Occipital lobe (tissue), 2 donors: Measurements from ENCODE around the gene TPST1. TPM values are rescaled to one million over a fixed set of nuclear protein-coding genes. Genes with fewer than 3 reads are reported as not detected.
"Not testable (repeated sequence)": the region's sequence is repeated elsewhere in the genome, so short reads cannot be mapped to it uniquely, and the experiment has no call there.

ENCODE experiments used
- DNase-seq: peaks from one replicate; lab custom pipeline; 2025; lab: John Stamatoyannopoulos, UW
- total RNA-seq: library from RNA; depleted of rRNA; stranded (reverse); fragments of >200 nt; gene quantifications from one replicate; pipeline ENCODE4 v1.2.3, GENCODE V29; 2014

The TPST1 gene
- total RNA-seq, 1 donor from 2014 or later: 72.1 TPM

- DNase-seq: no peak
Observed at GRCh38 chr7:66282591-66282935, 77.4 kb downstream of the TPST1 start.

DNA sequence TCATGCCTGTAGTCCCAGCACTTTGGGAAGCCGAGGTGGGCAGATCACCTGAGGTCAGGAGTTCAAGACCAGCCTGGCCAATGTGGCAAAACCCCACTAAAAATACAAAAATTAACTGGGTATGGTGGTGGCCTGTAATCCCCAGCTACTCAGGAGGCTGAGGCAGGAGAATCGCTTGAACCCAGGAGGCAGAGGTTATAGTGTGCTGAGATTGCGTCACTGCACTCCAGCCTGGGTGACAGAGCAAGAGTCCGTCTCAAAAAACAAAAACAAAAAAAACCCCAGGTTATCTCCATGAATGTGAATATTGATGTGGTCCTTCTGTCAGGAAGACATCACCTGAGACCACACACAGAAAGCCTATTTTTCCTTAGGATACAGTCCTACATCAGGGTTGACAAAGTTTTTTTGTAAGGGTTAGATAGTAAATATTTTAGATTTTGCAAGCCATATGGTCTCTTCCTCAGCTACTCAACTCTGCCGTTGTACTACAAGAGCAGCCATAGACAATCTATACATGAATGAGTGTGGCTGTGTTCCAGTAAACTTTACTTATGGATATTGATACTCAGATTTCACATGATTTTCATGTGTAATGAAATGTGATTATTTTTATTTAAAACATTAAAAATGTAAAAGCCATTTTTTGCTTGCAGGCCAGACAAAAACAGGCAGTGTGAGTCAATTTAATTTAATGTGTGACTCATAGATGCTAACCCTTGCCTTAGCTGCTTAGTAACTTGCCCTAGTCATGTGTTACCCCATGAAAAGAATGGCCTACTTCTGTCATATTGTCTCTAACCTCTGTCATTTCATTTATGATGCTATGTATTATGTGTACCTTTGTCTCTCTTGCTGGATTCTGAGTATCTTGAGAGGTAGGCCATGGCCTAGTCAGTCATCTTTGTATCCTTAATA lies 78.1 kb downstream of the TPST1 start:
- no peak for DNase-seq

DNA sequence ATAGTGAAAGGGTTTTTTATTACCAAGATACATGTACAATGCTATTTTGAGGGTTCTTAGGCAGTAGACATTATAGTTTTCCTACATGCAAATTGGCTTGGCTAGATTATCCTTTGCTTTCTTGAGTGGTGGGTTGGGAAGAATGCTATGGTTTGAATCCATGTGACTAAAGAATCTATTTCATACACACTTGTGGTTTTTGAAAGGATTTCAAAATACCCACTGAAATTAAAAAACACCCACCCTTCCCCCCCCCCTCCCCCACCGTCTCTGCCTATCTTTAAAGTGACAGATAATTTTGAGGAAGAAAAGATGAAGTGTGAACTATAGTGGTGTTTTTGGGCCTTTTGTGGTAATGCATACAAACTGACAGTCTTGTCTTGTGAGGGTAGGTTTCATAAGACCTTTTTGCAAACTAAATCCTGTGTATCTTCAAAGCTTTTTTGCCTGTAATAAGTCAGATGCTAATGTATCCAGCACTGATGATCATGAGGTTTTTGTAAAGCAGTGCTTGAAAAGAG lies 90.9 kb downstream of the TPST1 start:
- no peak for DNase-seq

DNA sequence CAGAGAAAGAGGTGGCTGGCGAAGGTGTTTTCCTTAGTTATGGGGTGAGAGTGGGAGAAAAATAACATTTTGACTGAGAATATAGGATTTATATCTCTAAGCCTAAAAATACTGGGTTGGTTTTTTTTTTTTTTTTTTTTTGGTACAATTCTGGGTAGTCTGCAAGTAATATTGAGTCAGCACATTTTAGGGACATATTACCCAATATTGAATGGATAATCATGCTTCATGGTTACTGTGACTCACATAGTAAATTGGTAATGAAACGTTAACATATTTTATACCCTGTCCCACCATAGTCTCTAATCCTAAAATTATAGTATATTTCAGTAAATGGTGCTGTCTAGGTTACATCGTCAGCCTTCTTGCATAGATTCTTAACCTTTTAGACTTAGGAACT lies 91.4 kb downstream of the TPST1 start:
- DNase-seq: no peak

- DNase-seq: no peak
Observed at GRCh38 chr7:66297579-66297978, 92.4 kb downstream of the TPST1 start.

- no peak for DNase-seq
Observed at GRCh38 chr7:66301249-66301648, 96.1 kb downstream of the TPST1 start.

DNA sequence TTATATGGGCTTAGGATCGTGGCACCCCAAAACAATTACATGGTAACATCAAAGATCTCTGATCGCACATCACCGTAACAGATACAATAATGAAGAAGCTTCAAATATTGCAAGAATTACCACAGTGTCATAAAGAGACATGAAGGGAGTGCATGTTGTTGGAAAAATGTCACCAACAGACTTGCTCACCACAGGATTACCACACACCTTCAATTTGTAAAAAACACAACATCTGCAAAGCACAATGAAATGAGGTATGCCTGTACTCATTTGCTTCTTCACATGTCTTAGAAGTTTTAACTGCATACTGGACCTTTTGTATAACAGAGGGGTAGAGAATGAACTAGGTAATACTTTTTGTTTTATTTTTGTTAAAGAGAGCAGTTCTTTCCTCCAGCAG lies 96.6 kb downstream of the TPST1 start:
- DNase-seq: no peak

DNA sequence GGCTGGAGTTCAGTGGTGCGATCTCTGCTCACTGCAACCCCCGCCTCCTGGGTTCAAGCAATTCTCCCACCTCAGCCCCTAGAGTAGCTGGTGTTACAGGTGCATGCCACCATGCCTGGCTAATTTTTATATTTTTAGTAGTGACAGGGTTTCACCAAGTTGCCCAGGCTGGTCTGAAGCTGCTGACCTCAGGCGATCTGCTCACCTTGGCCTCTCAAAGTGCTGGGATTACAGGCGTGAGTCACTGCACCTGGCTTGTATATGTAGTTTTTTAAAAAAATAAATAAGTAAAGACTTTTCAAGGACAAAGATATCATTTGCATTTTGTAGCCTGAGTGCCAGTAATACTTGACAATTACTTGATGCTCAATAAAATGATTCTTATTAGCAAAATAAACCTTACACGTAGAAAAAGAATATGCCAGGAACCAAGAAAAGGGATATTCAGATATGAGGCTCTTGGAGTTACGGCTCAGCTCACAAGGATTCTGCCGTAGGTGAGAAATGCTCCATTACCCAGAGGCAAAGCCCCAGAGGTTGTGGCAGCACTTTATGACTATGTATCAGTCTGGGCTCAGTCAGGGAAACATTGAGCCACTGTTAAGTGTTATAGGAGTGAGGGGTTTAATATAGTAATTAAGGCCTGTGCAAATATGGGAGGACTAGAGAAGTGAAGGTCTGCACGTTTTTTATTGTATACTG lies 98.5 kb downstream of the TPST1 start:
- DNase-seq: no peak

DNA sequence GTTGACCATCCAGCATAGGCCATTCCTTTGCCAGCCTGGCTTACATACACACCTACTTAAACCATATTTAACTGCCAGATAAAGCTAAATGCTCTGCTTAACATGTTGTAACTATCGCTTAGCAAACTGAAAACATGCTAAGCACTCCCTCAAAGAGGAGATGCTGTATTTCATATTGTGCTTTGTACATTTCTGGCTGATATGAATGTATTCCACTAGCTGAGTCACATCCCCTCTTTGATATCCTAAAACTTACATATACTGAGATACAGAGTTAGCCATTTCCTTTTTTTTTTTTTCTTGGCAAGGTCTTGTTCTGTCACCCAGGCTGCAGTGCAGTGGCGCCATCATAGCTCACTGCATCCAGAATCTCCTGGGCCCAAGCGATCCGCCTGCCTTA lies 99.4 kb downstream of the TPST1 start:
- DNase-seq: no peak

DNA sequence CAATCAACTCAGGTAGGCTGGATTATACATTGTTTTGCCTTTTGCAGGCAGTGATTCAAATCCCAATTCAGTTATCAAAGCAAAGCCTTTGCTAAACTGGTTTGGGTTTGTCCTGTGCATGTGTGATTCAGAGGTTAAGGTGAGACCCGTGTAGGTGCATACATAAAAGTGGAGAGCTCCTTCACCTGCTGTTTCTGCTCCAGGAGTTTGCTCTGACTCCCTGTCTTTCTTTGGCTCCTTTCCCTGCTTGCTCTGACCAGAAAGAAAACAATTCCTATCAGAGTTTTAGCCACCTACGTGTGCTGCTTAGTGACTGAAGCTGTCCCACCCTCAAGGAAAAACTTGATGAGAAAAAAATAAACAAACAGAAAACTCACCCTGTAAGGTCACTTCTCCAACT lies 101.1 kb downstream of the TPST1 start:
- no peak for DNase-seq

DNA sequence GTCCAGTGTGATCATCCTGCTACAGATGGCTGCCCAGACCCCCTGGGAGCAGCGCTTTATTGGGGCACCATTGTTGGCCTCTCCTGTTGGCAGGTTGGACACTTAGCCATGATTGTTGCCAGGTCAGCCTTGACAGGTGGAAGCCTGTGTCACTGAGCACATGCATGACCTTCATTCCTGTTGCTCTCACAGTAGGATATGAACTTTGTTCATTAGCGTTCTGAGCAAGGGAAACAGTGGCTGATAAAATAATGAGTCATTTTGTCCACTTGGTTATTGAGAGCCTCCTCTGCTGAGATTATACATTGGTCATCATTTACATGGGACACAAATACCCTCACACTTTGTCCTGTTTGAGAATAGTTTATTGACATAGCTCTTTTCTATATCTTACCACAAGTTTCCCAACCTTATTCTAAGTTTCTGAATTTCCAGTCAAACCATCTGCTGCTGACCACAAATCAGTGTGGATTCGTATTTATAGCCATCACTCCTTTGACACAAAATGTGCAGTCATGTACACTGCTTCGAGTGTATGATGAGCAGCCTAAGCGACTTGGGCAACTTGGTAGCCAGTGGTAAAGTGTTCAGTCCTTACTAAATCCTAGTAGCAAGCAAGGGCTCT lies 102.6 kb downstream of the TPST1 start:
- DNase-seq: no peak

- DNase-seq: no peak
Observed at GRCh38 chr7:66308411-66308810, 103.3 kb downstream of the TPST1 start.

DNA sequence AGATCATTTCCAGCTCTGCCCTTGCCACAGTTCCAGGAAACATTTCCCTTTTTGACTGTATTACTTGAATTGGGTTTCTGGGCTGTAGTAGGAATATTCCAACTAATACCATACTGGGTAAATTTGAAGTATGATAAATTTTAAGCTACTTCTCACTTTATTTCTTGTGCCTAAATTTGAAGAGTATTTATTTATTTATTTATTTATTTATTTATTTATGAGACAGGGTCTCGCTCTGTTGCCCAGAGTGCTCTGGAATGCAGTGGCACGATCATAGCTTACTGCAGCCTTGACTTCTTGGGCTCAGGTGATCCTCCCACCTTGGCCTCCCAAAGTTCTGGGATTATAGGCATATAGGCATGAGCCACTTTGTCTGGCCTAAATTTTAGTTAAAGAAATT lies 105.5 kb downstream of the TPST1 start:
- DNase-seq: no peak

DNA sequence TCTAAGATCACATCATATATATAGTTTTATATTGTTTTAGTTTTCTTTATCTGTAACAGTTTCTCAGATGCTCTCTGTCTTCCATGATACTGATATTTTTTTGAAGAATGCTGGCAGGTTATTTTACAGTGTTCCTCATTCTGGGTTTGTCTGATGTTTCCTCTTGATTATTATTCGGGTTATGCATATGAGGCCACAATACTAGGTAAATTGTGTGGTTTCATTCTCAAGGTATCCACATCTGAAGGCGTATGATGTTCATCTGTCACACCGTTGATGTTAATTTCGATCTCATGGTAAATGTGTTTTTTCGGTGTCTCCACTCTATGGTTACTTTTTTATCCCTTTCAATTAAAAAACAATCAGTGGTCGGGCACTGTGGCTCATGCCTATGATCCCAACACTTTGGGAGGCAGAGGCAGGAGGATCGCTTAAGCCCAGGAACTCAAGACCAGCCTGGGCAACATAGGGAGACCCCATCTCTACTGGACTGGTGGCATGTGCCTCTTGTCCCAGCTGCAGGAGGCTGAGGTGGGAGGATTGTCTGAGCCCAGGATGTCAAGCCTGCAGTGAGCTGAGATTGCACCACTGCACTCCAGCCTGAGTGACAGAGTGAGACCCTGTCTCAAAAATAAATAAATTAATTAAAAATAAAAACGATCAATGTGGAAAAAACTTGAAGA lies 108.9 kb downstream of the TPST1 start:
- no peak for DNase-seq

DNA sequence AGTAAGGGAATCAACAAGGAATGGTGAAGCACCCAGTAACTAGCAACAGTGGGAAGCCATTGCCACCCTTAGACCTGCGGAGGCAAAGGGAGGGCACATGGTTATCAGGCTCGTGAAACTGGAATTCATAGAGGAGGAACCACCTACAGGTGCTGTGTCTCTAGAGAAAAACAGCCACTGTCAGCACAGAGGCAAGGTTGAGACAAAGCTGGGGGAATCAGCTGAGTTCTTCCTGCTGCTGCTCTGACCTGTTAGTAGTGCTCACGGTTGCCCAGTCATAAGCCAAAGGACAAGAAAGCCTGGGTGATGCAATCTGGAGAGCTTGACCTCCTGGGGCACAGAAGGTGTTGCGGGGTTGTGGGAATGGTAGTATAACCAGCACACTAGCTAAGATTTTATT lies 110.1 kb downstream of the TPST1 start:
- no peak for DNase-seq

DNA sequence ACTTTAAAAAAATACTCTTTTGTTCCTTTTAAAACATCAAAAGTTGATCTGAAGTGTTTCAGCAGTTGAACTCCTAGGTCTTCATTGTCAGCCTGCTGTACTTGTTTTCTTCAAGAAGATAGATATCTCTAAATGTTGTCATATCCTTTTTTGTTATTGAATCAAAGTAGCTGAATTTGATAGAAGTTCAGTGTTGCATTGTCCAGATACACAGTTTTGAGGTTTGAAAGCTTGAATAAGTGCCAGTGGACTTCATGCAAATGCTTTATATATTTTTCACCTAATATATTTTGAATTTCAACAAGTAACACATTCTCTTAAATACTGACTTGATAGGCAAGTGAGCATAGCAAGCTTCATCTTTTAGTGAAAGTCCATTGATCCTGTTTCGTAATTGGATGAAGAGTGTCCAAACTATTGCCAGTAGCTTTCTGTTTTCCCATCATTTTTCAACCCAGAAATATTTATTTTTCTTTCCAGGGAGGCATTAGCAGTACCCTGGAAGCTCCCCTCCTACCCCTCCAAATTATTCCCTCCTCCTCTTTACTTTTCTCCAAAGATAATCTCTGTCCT lies 114.4 kb downstream of the TPST1 start:
- DNase-seq: no peak

DNA sequence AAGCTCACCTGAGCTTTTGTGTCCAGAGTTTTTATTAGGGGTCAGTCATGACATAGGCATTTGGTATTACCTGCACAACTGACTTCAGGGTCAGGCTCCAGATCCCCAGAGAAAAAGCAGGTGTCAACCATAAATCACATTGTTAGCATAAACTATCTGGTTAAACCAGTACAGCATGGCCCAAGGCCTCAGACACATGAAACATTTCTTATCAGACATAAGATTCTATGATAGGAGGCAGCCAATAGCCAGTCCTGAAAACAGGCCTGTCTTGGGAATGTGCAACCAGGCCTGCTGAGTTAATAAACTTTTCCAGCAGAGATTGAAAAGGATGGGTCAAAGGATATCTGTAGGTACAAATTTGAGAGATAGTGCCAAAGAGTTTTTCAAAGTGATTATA lies 116.1 kb downstream of the TPST1 start:
- DNase-seq: no peak

- no peak for DNase-seq
Observed at GRCh38 chr7:66323114-66323796, 118.1 kb downstream of the TPST1 start.

- not testable (repeated sequence) for DNase-seq
Observed at GRCh38 chr7:66324985-66325384, 119.9 kb downstream of the TPST1 start.

DNA sequence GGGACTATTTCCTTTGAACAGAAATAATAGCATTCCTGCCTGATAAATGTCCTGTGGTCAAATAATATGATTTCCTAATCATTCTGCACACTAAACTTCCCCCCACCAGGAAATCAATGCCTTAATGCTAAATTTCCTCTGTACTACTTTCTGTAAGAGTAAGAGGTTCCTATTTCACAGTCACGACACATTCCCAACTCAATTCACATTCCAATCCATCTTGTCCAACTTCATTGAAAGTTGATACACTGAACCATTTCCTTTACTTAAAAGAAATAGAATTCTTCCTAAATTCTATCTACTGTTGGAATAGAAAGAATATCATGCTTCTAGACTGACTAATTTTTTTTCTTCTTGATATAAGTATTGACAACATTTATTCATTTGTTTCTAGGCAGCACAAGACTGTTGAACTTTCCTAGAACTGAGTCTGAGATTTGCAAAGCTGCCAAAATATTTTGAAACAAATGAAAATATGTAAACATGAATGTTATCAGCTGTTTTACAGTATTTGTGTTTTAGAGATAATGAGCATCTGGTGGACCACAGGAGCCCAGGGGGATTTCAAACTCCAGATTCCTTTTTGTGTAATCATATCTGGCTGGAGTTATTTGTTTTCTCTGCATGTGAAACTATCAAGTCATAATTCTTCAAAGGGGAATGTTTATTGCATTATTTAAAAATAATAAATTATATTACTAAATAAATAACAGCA lies 121.5 kb downstream of the TPST1 start:
- DNase-seq: no peak
